BJ (cell line): ENCODE measurements around the gene LGALS4. TPM values are rescaled to one million over a fixed set of nuclear protein-coding genes. Genes with fewer than 3 reads are reported as not detected.
A peak's percentile ranks its signal among the peaks of the same experiment; 100 is the strongest.
"Not testable (repeated sequence)": the region's sequence is repeated elsewhere in the genome, so short reads cannot be mapped to it uniquely, and the experiment has no call there.

Experiments used
- CTCF ChIA-PET: fragments of 350-600 bp; formaldehyde crosslinking; extraction: SDS; loops from one replicate; lab custom pipeline; 2021; ENCODE audit warnings: antibody characterized with exemption, inconsistent platforms; lab: Yijun Ruan, JAX
- POLR2A ChIA-PET: fragments of 300-600 bp; sonication (Branson Sonifier 250); formaldehyde crosslinking; extraction: SDS; loops from one replicate; lab custom pipeline; 2021; ENCODE audit warnings: antibody characterized with exemption; lab: Charles Lee
- DNase-seq: peaks from one replicate; pipeline ENCODE4 v3.0.0-alpha.2; 2011; ENCODE audit warnings: low read depth
- H3K27me3 ChIP-seq: 2 replicates; pipeline ENCODE4 v1.6.0; 2011; ENCODE audit warnings: low read length; ENCODE audit not compliant: control insufficient read depth, insufficient read depth
- H3K36me3 ChIP-seq: 2 replicates; pipeline ENCODE4 v1.5.1; 2011; ENCODE audit warnings: low read length; ENCODE audit not compliant: control insufficient read depth, insufficient read depth
- H3K4me3 ChIP-seq: 2 replicates; pipeline ENCODE4 v1.5.1; 2011; ENCODE audit warnings: low read depth, mild to moderate bottlenecking, control low read depth, low read length
- CTCF ChIP-seq: IDR thresholded peaks from 2 replicates; pipeline ENCODE4 v1.5.1; 2011; ENCODE audit warnings: low read depth, mild to moderate bottlenecking, control low read depth, inconsistent platforms, low read length, moderate library complexity; ENCODE audit not compliant: insufficient read depth
- polyA plus RNA-seq: library from polyadenylated mRNA; depleted of rRNA; stranded (reverse); fragments of >200 nt; gene quantifications from 2 replicates; pipeline ENCODE4 v1.2.3, GENCODE V29; 2011

The LGALS4 gene
- polyA plus RNA-seq, 1 experiment = 0.53 TPM

GRCh38 chr19:38796154-38796553 lies 16.6 kb downstream of the LGALS4 start:
- H3K27me3 ChIP-seq = no peaks in the 10 kb centered on the region
- no peak overlapping the region for H3K4me3 ChIP-seq
- DNase-seq = no peak
- TF ChIP-seq CTCF = no peak
- ChIA-PET POLR2A (no interaction called here), CTCF (no interaction called here)
- no peaks in the 10 kb centered on the region for H3K36me3 ChIP-seq

- DNase-seq = no peak
- ChIA-PET CTCF (no interaction called here), POLR2A (no interaction called here)
- Histone ChIP-seq H3K27me3 (no peaks in the 10 kb centered on the region), H3K4me3 (no peak overlapping the region), H3K36me3 (no peaks in the 10 kb centered on the region)
- TF ChIP-seq CTCF = no peak
Observed at GRCh38 chr19:38795549-38795948, 17.2 kb downstream of the LGALS4 start.

- no peak for TF ChIP-seq CTCF
- no peak for DNase-seq
- Histone ChIP-seq H3K4me3 (no peak overlapping the region), H3K36me3 (no peaks in the 10 kb centered on the region), H3K27me3 (no peaks in the 10 kb centered on the region)
- POLR2A ChIA-PET = no interaction called here
- CTCF ChIA-PET = no interaction called here
Observed at GRCh38 chr19:38793671-38794070, 19.1 kb downstream of the LGALS4 start.

- Histone ChIP-seq H3K36me3 (no peaks in the 10 kb centered on the region), H3K27me3 (no peaks in the 10 kb centered on the region), H3K4me3 (no peak overlapping the region)
- ChIA-PET POLR2A (no interaction called here), CTCF (no interaction called here)
- no peak for TF ChIP-seq CTCF
- no peak for DNase-seq
Observed at GRCh38 chr19:38793177-38793576, 19.6 kb downstream of the LGALS4 start.

GRCh38 chr19:38792250-38793111 lies 20.3 kb downstream of the LGALS4 start:
- Histone ChIP-seq H3K36me3 (no peaks in the 10 kb centered on the region), H3K4me3 (no peak overlapping the region), H3K27me3 (no peaks in the 10 kb centered on the region)
- no peak for DNase-seq
- POLR2A ChIA-PET = no interaction called here
- CTCF ChIA-PET = no interaction called here
- TF ChIP-seq CTCF = peak; percentile 38

GRCh38 chr19:38791451-38792064 lies 21.2 kb downstream of the LGALS4 start:
- CTCF ChIA-PET = not testable (repeated sequence)

GRCh38 chr19:38790507-38791403 lies 22.0 kb downstream of the LGALS4 start:
- POLR2A ChIA-PET, H3K27me3 ChIP-seq, H3K4me3 ChIP-seq, CTCF ChIA-PET, H3K36me3 ChIP-seq, DNase-seq: not testable (repeated sequence)

More at GRCh38 chr19:38791451-38792064, 21.2 kb downstream of the LGALS4 start:
- POLR2A ChIA-PET, H3K27me3 ChIP-seq, DNase-seq, H3K36me3 ChIP-seq, H3K4me3 ChIP-seq: not testable (repeated sequence)
